C4-2B (cell line): ENCODE measurements around the gene HDAC4.

Experiments used
- CTCF ChIP-seq: fragments of 450-650 bp; conservative IDR thresholded peaks from 2 replicates; pipeline ENCODE4 v1.5.1; 2017; ENCODE audit warnings: mild to moderate bottlenecking
- ZFX ChIP-seq: fragments of 450-650 bp; IDR thresholded peaks from 2 replicates; pipeline ENCODE4 v1.6.1; 2017

GRCh38 chr2:239269173-239269885 lies 131.5 kb downstream of the HDAC4 start:
- TF ChIP-seq CTCF (no peak), ZFX (no peak)
